Lung microvascular endothelial cell (primary cell): Measurements from ENCODE around the gene CCDC78. TPM values are rescaled to one million over a fixed set of nuclear protein-coding genes. Genes with fewer than 3 reads are reported as not detected.

ENCODE experiments used
- DNase-seq, 2 donors: peaks; one replicate each; pipeline versions ENCODE4 v3.0.0 to v3.0.0-alpha.2; 2010; ENCODE audit warnings: low read depth in 2 of 2
- total RNA-seq: library from RNA; depleted of rRNA; stranded (reverse); fragments of >200 nt; gene quantifications from 2 replicates; pipeline ENCODE4 v1.2.1, GENCODE V29; 2014

Gene CCDC78
- total RNA-seq, 1 donor from 2014 or later = 0.40 TPM

DNA sequence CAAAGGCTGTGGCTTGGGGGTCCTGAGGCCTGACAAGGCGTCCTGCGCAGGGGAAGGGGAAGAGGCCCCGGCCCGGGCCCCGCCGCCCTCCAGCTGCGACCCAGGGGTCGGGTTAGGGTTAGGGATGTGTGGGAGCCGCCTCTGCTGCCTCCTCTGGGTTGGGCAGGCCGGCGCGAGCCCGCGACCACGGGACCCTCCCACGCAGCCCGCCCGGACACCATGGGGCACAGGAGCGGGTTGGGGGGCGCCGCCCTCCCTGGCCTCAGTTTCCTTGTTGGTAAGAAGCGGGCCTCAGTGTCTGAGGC, 14.2 kb upstream of the CCDC78 start:
- no peak for DNase-seq

DNA sequence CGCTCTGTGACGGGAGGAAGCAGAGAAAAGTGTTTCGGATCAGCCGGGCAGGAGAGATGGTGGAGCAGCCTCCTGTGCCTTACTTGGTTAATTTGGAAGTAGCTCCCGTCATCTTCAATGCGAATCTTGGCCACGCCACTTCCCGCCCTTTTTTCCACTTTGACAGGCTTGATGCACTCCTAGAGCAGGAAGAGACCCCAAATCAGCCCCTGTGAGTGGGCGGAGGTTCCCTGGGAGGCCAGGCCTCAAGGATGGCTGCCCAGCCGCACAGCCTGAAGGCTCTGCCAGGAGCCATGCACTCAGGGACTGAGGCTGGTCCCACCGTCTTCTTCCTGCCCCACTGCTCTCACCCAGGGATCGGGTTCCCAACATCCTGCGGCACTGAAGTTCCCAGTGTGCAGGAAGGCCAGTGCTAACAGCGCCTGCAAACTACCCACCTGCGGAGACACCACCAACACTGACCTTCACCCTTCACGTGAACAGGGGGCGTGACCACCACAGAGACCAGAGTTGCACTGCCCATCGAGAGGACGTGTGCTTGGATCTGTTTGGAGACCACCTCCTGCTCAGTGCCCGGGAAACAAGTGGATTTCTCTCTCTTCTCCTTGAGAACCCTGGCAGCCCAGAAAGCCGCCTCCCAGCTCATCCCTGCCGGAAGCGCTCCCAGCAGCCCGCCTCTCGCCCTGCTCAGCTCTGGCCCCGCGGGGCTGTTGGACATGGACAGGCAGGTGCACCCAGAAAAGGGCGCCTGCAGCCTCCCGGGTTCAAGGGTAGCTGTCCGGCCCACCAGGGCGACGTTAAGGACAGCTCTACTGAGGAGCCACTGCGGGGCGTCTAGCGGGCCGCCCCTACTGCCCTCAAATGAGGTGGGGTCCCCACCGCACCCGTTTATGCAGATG, 13.6 kb upstream of the CCDC78 start:
- no peak for DNase-seq

DNA sequence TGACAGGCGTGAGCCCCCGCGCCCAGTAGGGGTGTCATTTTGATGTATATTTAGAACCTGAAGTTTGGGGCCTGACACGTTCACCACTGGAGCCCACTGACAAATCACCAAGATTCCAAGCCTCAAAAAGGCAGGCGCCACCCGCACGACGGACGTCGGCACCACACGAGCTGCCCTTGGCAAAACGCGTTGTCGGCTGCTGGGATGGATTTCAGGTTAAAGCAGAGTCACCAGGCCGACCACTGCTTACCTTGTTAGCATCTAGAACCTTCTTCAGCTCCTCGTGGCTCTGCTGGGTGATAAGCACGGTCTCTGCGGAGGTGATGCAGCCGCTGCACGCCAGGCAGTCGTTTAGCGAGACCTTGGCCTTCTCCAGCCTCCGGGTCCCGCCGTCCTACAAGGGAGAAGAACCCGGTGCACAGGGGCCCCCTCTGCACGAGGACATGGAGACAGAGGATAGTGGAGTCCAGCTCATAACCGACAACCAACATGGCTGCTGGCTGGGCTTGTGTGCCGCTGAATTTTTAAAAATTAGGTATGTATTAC, 10.8 kb upstream of the CCDC78 start:
- no peak for DNase-seq

DNA sequence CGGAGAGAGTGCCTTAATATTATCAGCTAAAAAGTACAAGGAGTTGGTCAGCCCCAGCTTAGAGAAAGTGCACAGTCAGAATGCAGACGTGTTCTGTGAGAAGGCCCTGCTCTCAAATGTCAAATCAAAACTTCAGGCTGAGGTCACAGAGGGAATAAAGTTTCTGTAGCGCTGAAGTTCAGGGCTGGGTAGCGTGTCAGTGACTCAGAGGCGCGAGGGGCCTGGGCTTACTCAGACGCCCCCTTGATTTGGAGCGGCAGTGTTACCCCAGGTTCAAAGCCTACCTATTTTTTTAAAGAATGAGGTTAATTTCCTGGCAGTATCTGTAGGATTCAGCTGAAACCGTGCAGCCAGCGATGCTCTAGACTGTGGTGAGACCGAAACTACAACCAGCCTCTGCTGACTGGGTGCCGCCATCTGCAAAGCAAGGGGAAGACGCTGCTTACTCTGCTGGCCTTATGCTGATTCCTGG, 9.8 kb upstream of the CCDC78 start:
- no peak for DNase-seq

DNA sequence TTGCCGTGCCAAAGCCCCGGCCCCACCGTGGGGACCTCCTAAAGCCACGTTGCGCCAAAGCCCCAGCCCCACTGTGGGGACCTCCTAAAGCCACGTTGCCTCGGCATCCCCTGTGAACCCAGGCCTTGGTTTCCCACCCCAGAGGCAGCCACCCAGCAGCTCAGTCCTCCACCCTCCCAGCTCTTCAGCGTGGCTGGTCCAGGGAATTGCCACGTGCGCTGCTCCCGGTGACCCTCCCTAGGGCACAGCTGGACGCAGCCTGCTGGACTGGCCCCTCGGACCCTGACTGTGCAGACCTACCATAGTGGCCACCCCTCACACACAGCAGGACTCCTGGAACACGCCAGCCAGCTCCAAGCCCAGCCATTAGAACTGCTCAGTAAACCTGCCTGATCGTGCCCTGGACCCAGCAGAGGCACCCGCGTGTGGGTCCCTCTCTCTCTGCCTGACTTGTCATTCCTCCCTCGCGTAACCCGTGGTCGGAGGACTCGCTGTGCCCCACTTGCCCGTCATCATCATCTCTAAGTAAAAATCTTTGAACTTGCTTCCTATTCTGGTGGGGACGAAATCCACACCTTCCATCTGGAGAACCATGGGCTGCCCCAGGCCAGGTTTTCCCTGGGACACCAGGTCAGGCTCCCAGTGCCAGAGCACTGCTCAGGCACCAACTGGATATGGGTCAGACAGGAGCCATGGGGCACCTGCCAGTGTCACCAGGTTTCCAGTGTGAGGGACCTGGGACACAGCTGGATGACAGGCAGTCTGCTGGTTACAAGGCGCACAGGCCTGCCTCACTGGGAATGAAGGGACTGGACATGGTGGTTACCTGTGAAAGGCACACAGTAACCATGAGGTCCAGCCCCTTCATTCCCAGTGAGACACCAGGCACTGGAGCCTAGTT, 9.0 kb upstream of the CCDC78 start:
- DNase-seq = no peak

DNA sequence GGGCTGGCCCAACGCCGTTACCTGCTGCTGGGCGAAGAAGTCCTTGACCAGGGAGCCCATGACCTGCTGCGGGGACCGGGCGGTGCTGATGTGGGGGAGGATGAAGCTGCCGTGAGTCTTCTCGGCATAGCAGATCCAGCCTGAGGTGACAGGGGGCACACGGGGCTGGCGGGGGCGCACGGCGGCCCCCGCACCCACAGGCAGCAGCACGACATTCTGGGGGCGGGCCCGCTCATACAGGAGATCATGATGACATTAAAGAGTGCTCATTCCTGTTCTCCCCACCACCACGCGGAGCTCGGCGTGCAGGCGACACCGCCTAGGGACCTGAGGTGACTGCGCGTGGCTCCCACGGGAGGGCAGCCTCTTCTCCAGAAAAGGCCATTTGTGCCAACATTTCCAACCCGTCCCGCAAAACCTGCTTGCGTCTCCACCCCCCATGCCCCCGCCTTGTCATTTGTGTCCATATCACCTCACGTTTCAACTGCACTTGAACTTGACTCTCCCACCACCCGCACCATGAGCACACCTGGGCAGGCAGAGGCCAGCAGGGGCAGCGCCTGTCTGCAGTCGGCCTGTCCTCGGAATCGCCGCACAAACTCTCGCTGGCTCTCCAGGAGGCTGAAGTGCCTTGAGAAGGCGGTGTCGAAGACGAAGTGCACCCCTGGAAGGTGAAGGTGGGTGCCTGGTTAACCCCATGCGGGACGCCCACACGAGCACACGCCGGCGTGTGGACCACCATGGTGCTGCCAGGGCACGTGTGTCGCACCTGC, 8.2 kb upstream of the CCDC78 start:
- no peak for DNase-seq

DNA sequence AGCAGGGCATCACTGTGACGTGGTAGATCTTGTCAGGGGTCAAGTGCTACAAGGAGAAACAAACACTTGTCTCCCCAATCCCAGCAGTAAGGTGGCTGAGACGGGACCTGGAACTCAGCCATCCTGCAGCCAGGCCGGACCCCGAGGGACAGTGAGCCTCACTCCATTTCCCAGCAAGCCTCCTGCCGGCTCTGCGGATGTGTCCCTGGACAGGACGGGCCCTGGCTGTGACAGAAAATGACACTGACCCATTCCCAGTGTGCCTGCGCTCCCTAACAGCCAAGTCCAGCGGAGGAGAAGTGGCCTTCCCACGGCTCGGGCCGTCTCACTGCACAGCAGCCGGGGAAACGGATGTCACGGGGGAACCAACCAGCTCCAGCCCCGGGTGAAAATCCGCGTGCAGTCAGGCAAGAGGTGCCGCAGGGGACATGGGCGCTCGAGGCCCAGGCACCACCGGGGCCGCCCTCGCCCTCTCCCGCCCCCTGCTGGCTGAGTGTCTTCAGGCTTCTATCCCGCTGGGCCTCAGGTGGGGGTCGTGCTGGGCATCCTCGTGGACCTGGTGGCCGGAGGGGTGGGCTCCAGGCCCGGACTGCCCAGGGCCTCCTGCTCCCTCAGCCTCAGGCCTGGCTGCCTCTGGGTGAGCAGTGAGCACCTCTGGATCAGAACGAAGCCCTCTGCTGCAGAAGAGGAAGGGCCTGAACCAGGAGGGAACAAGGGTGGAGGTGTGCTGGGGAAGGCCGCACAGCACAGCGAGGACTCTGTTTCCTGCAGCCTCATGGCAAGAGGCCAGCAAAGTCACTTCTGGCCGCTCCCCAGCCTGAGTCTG, 7.4 kb upstream of the CCDC78 start:
- no peak for DNase-seq

DNA sequence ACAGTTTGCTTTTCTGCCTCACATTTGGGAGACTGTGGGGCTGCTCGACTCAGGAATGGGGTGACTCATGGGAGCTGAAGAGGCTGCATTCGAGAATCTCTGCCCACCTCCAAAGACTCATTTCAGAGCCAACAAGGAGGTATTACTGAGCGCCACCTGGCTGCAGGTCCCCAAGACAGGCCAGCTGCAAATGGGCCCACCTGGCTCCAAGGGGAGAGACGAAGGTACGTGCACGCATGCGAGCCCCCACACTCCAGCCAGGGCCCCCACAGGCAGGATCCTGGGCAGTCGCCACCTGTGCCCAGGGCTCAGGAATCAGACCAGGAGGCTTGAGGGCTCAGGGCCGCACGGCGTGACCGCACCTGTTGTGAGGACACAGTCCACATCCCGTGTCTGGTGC, 6.7 kb upstream of the CCDC78 start:
- no peak for DNase-seq

DNA sequence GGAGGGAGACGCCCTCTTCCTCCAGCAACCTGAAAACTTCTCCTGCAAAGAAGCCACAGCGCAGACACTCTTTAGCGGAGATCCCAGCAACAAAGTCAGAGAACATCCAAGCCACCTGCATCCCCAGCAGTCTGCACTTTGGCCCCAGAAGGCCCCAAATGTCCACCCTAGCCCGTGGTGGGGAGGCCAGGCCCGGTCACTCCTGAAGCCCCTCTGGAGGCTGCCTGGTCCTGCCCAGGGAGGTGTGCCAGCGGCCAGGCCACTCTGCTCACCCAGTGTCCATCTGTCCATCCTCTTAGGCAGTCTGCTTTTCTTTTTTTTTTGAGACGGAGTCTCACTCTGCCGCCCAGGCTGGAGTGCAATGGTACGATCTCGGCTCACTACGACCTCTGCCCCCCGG, 6.1 kb upstream of the CCDC78 start:
- DNase-seq = no peak

DNA sequence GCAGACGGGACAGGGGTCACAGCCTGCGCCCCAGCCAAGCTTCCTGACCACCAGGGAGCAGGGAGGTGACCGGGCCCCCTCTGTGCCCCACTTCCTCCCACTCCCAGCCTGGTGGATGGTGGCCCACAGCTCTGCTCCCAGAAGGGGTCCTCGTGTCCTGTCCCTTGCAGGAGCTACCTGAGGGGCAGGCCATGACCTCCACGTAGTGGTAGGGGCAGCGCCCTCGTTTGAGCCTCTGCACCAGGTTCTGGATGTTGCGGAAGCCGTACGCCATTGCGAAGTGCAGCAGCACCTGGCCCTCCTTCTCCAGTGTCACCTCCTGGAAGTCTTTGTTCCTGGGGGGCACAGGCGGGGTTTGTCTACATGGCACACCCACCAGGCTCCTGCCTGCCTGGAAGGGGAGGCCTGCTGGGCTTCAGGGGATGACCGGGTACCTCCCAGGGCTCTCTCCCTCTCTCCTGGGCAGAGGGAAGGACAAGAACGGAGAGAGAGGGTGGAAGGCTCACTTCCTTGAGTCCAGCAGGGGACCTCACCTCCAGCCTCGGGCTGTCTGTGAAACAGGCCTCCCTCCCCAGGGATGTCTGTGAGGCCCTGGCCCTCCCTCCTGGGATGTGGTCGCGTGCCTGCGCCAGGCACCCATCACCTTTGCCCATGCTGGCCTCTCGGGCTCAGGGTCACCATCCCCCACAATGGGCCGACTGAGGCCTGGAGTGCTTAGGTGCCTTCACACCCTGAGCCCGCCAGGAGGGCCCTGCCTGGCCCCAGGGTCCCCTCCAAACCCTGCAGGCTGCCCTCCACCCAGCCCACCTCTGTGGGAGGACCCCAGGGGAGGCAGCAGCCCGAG, 4.6 kb upstream of the CCDC78 start:
- no peak for DNase-seq

DNA sequence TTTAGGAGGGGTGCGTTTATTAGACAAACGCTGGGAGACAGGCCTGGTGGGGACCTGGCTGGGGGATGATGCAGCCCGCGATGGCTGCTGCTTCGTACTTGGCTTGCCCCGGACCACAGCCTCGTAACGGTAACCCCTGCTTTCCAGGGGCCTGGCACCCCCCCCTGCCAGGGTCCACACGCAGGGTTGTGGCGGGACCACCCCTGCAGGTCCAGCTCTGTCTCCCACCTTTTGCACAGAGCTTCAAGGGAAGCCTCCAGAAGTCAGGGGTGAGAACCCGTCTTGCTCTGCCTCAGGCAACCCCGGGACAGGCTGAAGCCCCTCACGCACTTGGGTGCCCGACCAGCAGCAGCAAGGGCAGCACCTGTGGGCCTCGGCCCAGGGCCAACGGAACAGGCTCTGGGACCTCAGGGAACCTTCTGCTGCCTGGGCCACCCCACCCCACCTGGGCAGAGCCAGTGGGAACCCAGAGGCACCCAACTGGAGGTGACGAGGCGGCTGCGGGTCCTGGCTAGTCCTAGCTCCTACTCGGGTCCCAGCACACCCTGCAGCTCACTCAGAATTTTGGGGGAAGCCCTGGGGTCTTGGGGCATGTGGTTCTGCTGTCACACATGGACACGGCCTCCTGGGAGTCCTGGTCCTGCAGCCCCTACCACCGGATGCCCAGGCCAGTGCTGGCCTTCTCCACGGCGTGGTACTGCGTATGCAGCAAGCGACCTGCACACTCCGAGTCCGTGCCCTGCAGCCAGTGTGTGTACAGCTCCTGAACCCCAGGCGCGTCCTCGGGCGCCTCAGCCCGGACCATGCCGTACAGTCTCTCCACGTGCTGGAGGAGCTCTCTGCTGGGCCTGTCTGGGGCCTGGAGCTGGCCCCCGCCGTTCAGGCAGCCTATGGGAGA, 3.8 kb upstream of the CCDC78 start:
- no peak for DNase-seq

DNA sequence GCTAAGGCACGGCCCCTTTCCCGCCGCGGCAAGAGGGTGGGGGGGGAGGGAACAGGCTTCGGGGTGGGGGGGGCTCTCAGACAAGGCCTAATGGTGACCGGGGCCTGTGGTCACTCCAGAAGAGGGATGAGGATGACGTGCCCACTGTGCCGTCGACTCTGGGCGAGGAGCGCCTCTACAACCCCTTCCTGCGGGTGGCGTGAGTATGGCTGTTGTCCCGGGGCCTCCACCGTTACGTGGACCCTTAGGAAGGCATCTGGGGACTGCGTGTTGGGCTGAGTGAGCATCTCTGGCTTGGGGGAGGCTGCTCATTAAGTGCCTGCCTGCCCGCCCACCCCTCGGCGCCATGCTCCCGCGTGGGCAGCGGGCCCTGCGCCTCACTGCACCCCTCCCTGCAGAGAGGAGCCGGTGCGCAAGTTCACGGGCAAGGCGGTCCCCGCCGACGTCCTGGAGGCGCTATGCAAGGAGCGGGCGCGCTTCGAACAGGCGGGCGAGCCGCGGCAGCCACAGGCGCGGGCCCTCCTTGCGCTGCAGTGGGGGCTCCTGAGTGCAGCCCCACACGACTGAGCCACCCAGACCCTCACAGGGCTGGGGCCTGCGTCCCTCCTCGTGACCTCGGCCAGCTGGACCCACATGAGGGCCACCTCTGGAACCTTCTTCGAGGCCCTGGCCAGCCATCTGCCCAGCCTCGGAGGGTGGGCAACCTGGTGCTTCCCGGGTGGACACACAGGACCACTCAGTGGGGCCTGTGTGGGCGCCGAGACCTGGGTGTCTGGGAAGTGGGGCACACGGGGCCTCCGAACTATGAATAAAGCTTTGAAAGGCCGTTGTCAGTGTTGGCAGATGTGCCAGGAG, 2.9 kb upstream of the CCDC78 start:
- no peak for DNase-seq

DNA sequence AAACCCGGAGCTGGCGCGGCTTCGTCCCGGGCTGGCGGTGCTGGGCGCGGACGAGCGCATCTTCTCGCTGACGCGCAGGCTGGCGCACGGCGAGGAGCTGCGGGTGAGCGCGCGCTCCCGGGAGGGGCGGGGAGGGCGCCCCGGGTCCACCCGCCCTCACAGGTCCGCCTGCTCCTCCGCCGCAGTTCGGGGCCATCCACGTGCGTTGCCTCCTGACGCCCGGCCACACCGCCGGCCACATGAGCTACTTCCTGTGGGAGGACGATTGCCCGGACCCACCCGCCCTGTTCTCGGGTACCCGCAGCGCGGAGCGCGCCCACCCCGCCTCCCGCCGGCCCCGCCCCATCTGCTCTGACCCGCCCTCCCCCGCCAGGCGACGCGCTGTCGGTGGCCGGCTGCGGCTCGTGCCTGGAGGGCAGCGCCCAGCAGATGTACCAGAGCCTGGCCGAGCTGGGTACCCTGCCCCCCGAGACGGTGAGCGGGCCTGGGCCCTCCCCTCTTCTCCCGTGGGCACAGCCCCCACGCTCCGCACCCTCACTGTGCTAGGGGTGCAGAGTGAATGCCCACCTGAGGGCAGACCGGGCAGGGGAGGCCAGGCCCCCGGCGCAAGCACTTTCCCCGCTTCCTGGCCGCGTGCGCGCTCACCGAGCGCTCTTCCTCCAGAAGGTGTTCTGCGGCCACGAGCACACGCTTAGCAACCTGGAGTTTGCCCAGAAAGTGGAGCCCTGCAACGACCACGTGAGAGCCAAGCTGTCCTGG, 2.1 kb upstream of the CCDC78 start:
- peak; percentile 65 to 76 for DNase-seq

DNA sequence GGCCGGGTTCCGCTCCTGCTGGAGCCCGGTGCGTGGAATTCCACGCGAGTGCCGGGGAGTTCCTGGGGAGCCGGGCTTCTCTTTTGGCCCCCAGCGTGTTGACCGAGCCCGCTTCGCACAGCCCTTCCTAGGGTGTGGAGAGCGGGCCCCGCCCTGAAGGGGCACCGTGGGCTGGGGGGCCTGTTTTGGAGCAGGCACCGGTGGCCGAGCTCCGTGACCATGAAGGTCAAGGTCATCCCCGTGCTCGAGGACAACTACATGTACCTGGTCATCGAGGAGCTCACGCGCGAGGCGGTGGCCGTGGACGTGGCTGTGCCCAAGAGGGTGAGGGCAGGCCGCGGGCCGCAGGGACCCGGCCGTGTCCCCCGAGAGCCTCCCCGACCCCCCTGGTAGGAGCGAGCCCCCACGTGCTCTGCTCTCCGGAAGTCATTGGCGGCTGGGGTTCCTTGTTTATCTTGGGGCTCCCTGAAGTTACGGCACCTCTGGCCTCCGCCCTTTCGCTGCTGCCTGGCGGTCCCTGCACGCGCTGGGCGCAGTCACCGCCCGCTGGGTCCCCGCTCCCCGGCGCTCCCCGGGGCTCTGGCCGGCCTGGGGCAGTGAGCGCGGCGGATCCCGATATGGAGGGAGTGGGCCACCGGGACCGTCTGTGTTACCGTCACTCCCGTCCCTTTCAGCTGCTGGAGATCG, 1.2 kb upstream of the CCDC78 start:
- no peak for DNase-seq

DNA sequence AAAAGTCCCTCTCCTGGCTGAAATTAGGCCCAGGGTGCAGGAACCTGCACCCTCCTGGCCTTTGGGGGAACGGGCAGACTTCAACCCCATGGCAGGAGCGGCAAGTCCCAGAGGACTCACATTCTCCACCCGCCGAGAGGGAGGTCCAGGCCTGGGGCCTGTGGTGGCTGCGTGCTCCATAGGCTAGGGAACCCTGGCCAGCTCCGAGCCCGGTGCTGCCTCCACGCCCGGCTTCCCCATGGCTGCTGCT, 130 bp downstream of the CCDC78 start:
- no peak for DNase-seq

DNA sequence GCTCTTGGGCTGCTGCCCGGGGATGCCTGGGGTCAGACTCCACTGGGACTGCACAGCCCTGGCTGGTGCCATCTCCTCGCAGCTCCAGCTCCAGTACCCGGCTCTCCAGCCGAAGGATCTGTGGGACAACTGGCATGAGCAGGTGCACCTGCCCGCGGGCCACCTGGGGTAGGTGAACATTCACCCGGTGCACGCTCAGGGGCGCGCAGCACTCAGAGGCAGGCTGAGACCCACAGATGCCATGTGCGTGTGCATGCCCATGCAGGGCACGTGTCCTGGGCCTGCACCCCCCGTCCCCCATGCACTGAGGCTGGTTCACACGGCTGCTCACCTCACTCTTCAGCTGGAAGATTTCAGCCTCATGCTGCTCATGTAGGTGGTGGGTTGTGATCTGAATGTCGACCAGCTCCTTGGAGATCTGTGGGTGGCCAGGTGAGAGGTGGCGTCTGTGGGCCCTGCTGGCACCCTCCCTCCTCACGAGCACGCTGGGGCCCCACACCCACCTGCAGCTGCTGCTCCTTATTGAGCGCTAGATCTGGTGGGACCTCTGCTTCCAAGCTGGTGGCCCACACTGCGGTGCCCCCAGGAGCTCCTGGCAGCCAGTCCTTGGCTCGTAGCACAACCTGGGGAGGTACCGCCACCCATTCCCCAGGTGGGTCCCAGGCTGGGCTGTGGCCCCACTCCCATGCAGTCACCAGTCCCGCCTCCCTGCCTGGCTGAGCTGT, 618 bp downstream of the CCDC78 start:
- no peak for DNase-seq
